NCI-H345 treated with DMSO at 0.1 percent for 48 hours (cell line): ENCODE results near the gene DSC1.
A peak's percentile ranks its signal among the peaks of the same experiment; 100 is the strongest.
"Not testable (repeated sequence)": the region's sequence is repeated elsewhere in the genome, so short reads cannot be mapped to it uniquely, and the experiment has no call there.

Experiments used
- DNase-seq: peaks from one replicate; lab custom pipeline; 2025; ENCODE audit not compliant: unreplicated experiment; lab: John Stamatoyannopoulos, UW

Gene DSC1

GRCh38 chr18:31162825-31163435 is at the start of gene DSC1:
Gene DSC1, minus strand, starts transcription at chr18:31162856. Its CDS starts 262 bp downstream, at chr18:31162594.
- no peak for DNase-seq

GRCh38 chr18:31211047-31211446 is 48.4 kb upstream of the DSC1 start:
- DNase-seq = no peak

- DNase-seq = no peak
These were observed 46.4 kb upstream of the DSC1 start for GRCh38 chr18:31209041-31209440.

GRCh38 chr18:31207391-31207790 is 44.7 kb upstream of the DSC1 start:
- no peak for DNase-seq

GRCh38 chr18:31206787-31207381 is 44.2 kb upstream of the DSC1 start:
- no peak for DNase-seq

- no peak for DNase-seq
These were observed 43.4 kb upstream of the DSC1 start for GRCh38 chr18:31206071-31206470.

- no peak for DNase-seq
These were observed 42.6 kb upstream of the DSC1 start for GRCh38 chr18:31205273-31205672.

- DNase-seq = no peak
These were observed 42.2 kb upstream of the DSC1 start for GRCh38 chr18:31204833-31205232.

- DNase-seq = no peak
These were observed 41.5 kb upstream of the DSC1 start for GRCh38 chr18:31204166-31204565.

GRCh38 chr18:31203794-31204148 is 41.1 kb upstream of the DSC1 start:
- no peak for DNase-seq

GRCh38 chr18:31203096-31203793 is 40.6 kb upstream of the DSC1 start:
- no peak for DNase-seq

GRCh38 chr18:31199190-31199769 is 36.6 kb upstream of the DSC1 start:
- DNase-seq = no peak

- peak; percentile 9 for DNase-seq
These were observed 35.0 kb upstream of the DSC1 start for GRCh38 chr18:31197676-31198075.

GRCh38 chr18:31195063-31195462 is 32.4 kb upstream of the DSC1 start:
- no peak for DNase-seq

GRCh38 chr18:31192086-31192776 is 29.6 kb upstream of the DSC1 start:
- no peak for DNase-seq

GRCh38 chr18:31190919-31191318 is 28.3 kb upstream of the DSC1 start:
- no peak for DNase-seq

- DNase-seq = no peak
These were observed 27.1 kb upstream of the DSC1 start for GRCh38 chr18:31189757-31190156.

- DNase-seq = no peak
These were observed 22.7 kb upstream of the DSC1 start for GRCh38 chr18:31185186-31185950.

- DNase-seq = no peak
These were observed 20.6 kb upstream of the DSC1 start for GRCh38 chr18:31183302-31183701.

GRCh38 chr18:31177369-31177768 is 14.7 kb upstream of the DSC1 start:
- not testable (repeated sequence) for DNase-seq

GRCh38 chr18:31176531-31176930 is 13.9 kb upstream of the DSC1 start:
- no peak for DNase-seq
